Measurements from ENCODE around the gene MPG.

GRCh38 chr16:86483-86952 is 8.5 kb downstream of the MPG start:
- no peak for TF ChIP-seq CTCF (IDR thresholded peaks at IDR 0.05; ENCODE audit: poor library complexity, severe bottlenecking)
- no peak for TF ChIP-seq TAF1 (IDR thresholded peaks at IDR 0.05; ENCODE audit: low read depth)
- TF ChIP-seq POLR2AphosphoS5 (IDR thresholded peaks at IDR 0.05), result no peak
- no peak for TF ChIP-seq REST (IDR thresholded peaks at IDR 0.05; ENCODE audit: borderline replicate concordance)

Data from neural cell (in vitro differentiated cells).